ENCODE data around the gene LHFPL2.
A peak's percentile ranks its signal among the peaks of the same experiment; 100 is the strongest.

Gene LHFPL2

DNA sequence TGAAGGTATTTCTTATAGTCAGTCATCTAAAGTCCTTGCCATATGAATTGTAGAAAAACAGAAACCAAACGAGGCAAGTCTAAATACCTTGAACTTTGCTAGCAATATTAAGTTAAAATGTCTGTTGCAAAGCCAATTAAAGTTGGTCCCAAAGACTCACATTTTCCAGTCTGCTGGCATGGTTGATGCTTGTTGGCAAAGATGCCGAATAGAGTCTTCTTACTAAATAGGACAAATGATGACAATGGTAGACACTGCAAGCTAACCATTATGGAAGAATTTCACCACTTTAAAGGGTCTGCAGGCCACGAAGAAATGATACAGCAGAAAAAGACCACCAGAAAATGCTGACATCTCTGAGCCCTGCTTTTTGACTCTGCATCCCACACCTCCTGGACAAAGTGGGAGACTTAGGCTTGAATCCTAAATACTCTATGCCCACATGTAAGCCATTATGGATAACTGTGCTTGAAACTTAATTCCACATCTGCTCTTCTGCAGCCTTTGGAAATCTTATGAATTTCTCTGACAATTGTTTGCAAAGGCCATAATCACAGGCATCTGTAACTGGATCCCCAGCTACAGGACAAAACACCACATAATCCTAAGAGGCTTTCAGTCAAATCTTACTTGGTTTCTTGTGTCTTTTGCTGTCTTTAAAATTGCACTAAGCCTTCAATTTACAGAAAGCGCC, 61.3 kb downstream of the LHFPL2 start:
- 86 to 100% methylated on average over 3 to 4 of the region's 4 CpGs for WGBS, 2 experiments (ENCODE audit: insufficient coverage in 2 of 2)
- Histone ChIP-seq H3K27ac (ENCODE audit: low read depth, low read length, severe bottlenecking) (no peak overlapping the region), H3K4me1 (ENCODE audit: control insufficient read depth, insufficient read depth, low read length, poor library complexity, severe bottlenecking) (peaks cover 20% of the 10 kb centered on the region), H3K9me3 (ENCODE audit: control insufficient read depth, low read length) (peaks cover 12% of the 10 kb centered on the region), H3K36me3 (ENCODE audit: control insufficient read depth, insufficient read depth, low read length) (peaks cover 28% of the 10 kb centered on the region), H3K4me3 (ENCODE audit: extremely low read depth, insufficient read depth, low read length, poor library complexity, severe bottlenecking) (no peak overlapping the region)

GRCh38 chr5:78586251-78586650, 62.3 kb downstream of the LHFPL2 start:
- Histone ChIP-seq H3K9me3 (ENCODE audit: control insufficient read depth, low read length) (peaks cover 12% of the 10 kb centered on the region), H3K27ac (ENCODE audit: low read depth, low read length, severe bottlenecking) (no peak overlapping the region), H3K4me1 (ENCODE audit: control insufficient read depth, insufficient read depth, low read length, poor library complexity, severe bottlenecking) (peaks cover 10% of the 10 kb centered on the region), H3K36me3 (ENCODE audit: control insufficient read depth, insufficient read depth, low read length) (peaks cover 28% of the 10 kb centered on the region), H3K4me3 (ENCODE audit: extremely low read depth, insufficient read depth, low read length, poor library complexity, severe bottlenecking) (no peak overlapping the region)
- WGBS, 2 experiments (ENCODE audit: insufficient coverage in 2 of 2), result 93 to 100% methylated on average over 2 to 5 of the region's 6 CpGs

DNA sequence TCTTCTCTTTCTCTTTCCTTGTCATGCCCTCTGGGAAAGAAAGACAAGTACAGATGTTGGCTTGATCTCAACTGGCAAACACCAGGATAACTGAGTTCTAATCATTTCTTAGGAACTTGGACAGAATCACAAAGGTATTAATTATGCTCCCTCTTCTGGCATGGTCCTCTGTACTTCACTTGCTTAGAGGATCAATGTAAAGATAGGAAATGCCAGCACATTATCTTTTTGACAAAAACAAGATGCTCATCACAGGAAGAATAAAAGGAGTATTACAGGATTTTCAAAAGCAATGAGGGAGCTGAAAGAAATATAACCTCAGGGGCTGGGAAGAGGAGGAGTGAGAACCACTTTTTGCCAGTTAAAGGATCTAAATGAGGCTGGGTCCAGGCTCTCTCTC, 70.6 kb downstream of the LHFPL2 start:
- H3K36me3 ChIP-seq (ENCODE audit: control insufficient read depth, insufficient read depth, low read length), result peaks cover 1% of the 10 kb centered on the region
- no peak overlapping the region for H3K4me3 ChIP-seq (ENCODE audit: extremely low read depth, insufficient read depth, low read length, poor library complexity, severe bottlenecking)
- no peaks in the 10 kb centered on the region for H3K9me3 ChIP-seq (ENCODE audit: control insufficient read depth, low read length)
- no peak overlapping the region for H3K27ac ChIP-seq (ENCODE audit: low read depth, low read length, severe bottlenecking)
- peaks cover 6% of the 10 kb centered on the region for H3K4me1 ChIP-seq (ENCODE audit: control insufficient read depth, insufficient read depth, low read length, poor library complexity, severe bottlenecking)

- H3K9me3 ChIP-seq (ENCODE audit: control insufficient read depth, low read length), result no peaks in the 10 kb centered on the region
- no peak overlapping the region for H3K27ac ChIP-seq (ENCODE audit: low read depth, low read length, severe bottlenecking)
- H3K4me1 ChIP-seq (ENCODE audit: control insufficient read depth, insufficient read depth, low read length, poor library complexity, severe bottlenecking), result peaks cover 6% of the 10 kb centered on the region
- H3K4me3 ChIP-seq (ENCODE audit: extremely low read depth, insufficient read depth, low read length, poor library complexity, severe bottlenecking), result no peak overlapping the region
- 93 to 95% methylated on average over 8 of the region's 8 CpGs for WGBS, 2 experiments (ENCODE audit: insufficient coverage in 2 of 2)
- H3K36me3 ChIP-seq (ENCODE audit: control insufficient read depth, insufficient read depth, low read length), result peaks cover 5% of the 10 kb centered on the region
These were observed 71.3 kb downstream of the LHFPL2 start for GRCh38 chr5:78577071-78577807.

GRCh38 chr5:78576376-78576775, 72.2 kb downstream of the LHFPL2 start:
- Histone ChIP-seq H3K27ac (ENCODE audit: low read depth, low read length, severe bottlenecking) (no peak overlapping the region), H3K36me3 (ENCODE audit: control insufficient read depth, insufficient read depth, low read length) (peaks cover 5% of the 10 kb centered on the region), H3K4me3 (ENCODE audit: extremely low read depth, insufficient read depth, low read length, poor library complexity, severe bottlenecking) (no peak overlapping the region), H3K9me3 (ENCODE audit: control insufficient read depth, low read length) (no peaks in the 10 kb centered on the region), H3K4me1 (ENCODE audit: control insufficient read depth, insufficient read depth, low read length, poor library complexity, severe bottlenecking) (peaks cover 6% of the 10 kb centered on the region)
- 57% methylated on average over 1 of the region's 3 CpGs for WGBS, 2 experiments (ENCODE audit: insufficient coverage in 2 of 2)

DNA sequence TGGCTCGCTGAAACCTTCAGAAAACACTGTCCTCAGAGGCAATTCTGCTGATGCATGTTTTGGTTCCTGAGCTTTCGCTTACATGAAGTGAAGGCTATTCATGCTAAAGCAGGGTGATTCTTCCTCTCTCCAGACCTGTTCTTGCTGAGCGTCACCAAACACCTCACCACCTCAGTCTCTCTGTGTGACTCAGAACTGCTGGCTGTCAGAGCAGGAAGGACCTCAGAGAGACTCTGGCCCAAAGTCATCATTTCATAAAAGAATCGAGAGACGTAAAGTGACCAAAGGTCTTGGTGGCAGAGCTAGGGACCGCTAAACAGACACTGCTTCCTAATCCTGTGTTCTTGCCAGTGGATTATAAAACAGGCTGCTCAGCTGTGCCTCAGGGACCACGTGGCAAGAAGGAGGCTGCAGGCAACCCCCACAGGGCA, 73.8 kb downstream of the LHFPL2 start:
- Histone ChIP-seq H3K4me3 (ENCODE audit: extremely low read depth, insufficient read depth, low read length, poor library complexity, severe bottlenecking) (no peak overlapping the region), H3K36me3 (ENCODE audit: control insufficient read depth, insufficient read depth, low read length) (peaks cover 5% of the 10 kb centered on the region), H3K9me3 (ENCODE audit: control insufficient read depth, low read length) (no peaks in the 10 kb centered on the region), H3K27ac (ENCODE audit: low read depth, low read length, severe bottlenecking) (peak overlapping the region; percentile 44), H3K4me1 (ENCODE audit: control insufficient read depth, insufficient read depth, low read length, poor library complexity, severe bottlenecking) (peaks cover 6% of the 10 kb centered on the region)
- 90 to 91% methylated on average over 6 to 7 of the region's 7 CpGs for WGBS, 2 experiments (ENCODE audit: insufficient coverage in 2 of 2)

GRCh38 chr5:78574131-78574673, 74.4 kb downstream of the LHFPL2 start:
- peak overlapping the region; percentile 44 for H3K27ac ChIP-seq (ENCODE audit: low read depth, low read length, severe bottlenecking)
- 87% methylated on average over 3 of the region's 4 CpGs; no CpG with 5 or more reads in 1 of the 2 experiments for WGBS, 2 experiments (ENCODE audit: insufficient coverage in 2 of 2)

DNA sequence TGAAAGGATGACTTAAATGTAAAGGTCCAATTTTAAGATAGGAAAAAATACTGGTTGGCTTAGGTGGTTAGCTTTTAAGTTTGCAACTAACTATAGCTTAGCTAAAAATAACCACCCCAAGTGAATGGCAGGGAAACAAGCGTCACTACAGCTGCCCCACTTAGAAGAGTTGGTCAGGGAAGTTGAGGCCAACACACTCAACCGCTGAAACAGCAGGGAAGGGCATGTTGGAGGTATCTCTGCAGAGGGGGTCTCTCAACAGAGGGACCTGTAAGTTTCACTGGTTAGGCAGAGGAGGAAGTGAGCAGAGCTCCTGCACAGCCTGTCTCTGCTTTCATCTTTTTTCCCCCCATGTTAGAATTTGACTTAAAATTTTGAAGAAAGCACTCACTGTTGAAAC, 75.3 kb downstream of the LHFPL2 start:
- peaks cover 9% of the 10 kb centered on the region for H3K4me1 ChIP-seq (ENCODE audit: control insufficient read depth, insufficient read depth, low read length, poor library complexity, severe bottlenecking)
- WGBS, 2 experiments (ENCODE audit: insufficient coverage in 2 of 2), result 92 to 93% methylated on average over 2 of the region's 2 CpGs
- no peak overlapping the region for H3K4me3 ChIP-seq (ENCODE audit: extremely low read depth, insufficient read depth, low read length, poor library complexity, severe bottlenecking)
- H3K9me3 ChIP-seq (ENCODE audit: control insufficient read depth, low read length), result no peaks in the 10 kb centered on the region
- no peak overlapping the region for H3K27ac ChIP-seq (ENCODE audit: low read depth, low read length, severe bottlenecking)
- peaks cover 5% of the 10 kb centered on the region for H3K36me3 ChIP-seq (ENCODE audit: control insufficient read depth, insufficient read depth, low read length)

More at GRCh38 chr5:78574131-78574673, 74.4 kb downstream of the LHFPL2 start:
- Histone ChIP-seq H3K9me3 (ENCODE audit: control insufficient read depth, low read length) (no peaks in the 10 kb centered on the region), H3K4me3 (ENCODE audit: extremely low read depth, insufficient read depth, low read length, poor library complexity, severe bottlenecking) (no peak overlapping the region), H3K4me1 (ENCODE audit: control insufficient read depth, insufficient read depth, low read length, poor library complexity, severe bottlenecking) (peaks cover 6% of the 10 kb centered on the region), H3K36me3 (ENCODE audit: control insufficient read depth, insufficient read depth, low read length) (peaks cover 5% of the 10 kb centered on the region)

GRCh38 chr5:78570646-78571045, 77.9 kb downstream of the LHFPL2 start:
- no peaks in the 10 kb centered on the region for H3K9me3 ChIP-seq (ENCODE audit: control insufficient read depth, low read length)
- WGBS, 2 experiments (ENCODE audit: insufficient coverage in 2 of 2), result 94 to 100% methylated on average over 2 of the region's 5 CpGs
- H3K27ac ChIP-seq (ENCODE audit: low read depth, low read length, severe bottlenecking), result no peak overlapping the region
- H3K4me1 ChIP-seq (ENCODE audit: control insufficient read depth, insufficient read depth, low read length, poor library complexity, severe bottlenecking), result peaks cover 9% of the 10 kb centered on the region
- no peak overlapping the region for H3K4me3 ChIP-seq (ENCODE audit: extremely low read depth, insufficient read depth, low read length, poor library complexity, severe bottlenecking)
- peaks cover 5% of the 10 kb centered on the region for H3K36me3 ChIP-seq (ENCODE audit: control insufficient read depth, insufficient read depth, low read length)

- Histone ChIP-seq H3K4me3 (ENCODE audit: extremely low read depth, insufficient read depth, low read length, poor library complexity, severe bottlenecking) (no peak overlapping the region), H3K36me3 (ENCODE audit: control insufficient read depth, insufficient read depth, low read length) (peaks cover 12% of the 10 kb centered on the region), H3K9me3 (ENCODE audit: control insufficient read depth, low read length) (no peaks in the 10 kb centered on the region), H3K4me1 (ENCODE audit: control insufficient read depth, insufficient read depth, low read length, poor library complexity, severe bottlenecking) (peaks cover 7% of the 10 kb centered on the region), H3K27ac (ENCODE audit: low read depth, low read length, severe bottlenecking) (peak overlapping the region; percentile 43)
- WGBS, 2 experiments (ENCODE audit: insufficient coverage in 2 of 2), result 77 to 85% methylated on average over 6 to 8 of the region's 10 CpGs
These were observed 79.1 kb downstream of the LHFPL2 start for GRCh38 chr5:78569441-78569840.

DNA sequence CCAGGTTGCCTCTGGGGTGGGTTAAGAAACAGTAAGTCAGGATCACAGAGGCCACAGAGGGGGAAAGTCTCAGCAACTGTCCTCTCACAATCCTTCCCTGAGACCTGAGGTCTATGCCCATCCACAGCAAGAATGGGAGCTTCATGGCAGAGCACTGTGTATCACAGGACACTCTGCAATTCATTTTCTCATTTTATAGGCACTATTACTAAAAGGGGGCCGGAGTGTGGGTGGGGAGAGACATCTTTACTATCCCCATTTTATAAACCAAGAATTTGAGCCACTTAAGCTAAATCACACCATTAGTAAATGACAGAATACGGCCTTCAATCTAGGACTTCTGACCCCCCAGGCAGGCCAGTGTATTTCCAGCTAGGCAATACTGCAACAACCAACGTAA, 79.9 kb downstream of the LHFPL2 start:
- WGBS, 2 experiments (ENCODE audit: insufficient coverage in 2 of 2), result 100% methylated on average over 1 of the region's 3 CpGs; no CpG with 5 or more reads in 1 of the 2 experiments
- no peak overlapping the region for H3K4me3 ChIP-seq (ENCODE audit: extremely low read depth, insufficient read depth, low read length, poor library complexity, severe bottlenecking)
- peaks cover 2% of the 10 kb centered on the region for H3K4me1 ChIP-seq (ENCODE audit: control insufficient read depth, insufficient read depth, low read length, poor library complexity, severe bottlenecking)
- H3K27ac ChIP-seq (ENCODE audit: low read depth, low read length, severe bottlenecking), result peak overlapping the region; percentile 43
- no peaks in the 10 kb centered on the region for H3K9me3 ChIP-seq (ENCODE audit: control insufficient read depth, low read length)
- peaks cover 12% of the 10 kb centered on the region for H3K36me3 ChIP-seq (ENCODE audit: control insufficient read depth, insufficient read depth, low read length)

All from mesodermal cell (in vitro differentiated cells).